ENCODE results near the gene IRX4. TPM values are rescaled to one million over a fixed set of nuclear protein-coding genes. Genes with fewer than 3 reads are reported as not detected.

The IRX4 gene
- total RNA-seq, 1 donor from 2014 or later = 0.92 TPM

DNA sequence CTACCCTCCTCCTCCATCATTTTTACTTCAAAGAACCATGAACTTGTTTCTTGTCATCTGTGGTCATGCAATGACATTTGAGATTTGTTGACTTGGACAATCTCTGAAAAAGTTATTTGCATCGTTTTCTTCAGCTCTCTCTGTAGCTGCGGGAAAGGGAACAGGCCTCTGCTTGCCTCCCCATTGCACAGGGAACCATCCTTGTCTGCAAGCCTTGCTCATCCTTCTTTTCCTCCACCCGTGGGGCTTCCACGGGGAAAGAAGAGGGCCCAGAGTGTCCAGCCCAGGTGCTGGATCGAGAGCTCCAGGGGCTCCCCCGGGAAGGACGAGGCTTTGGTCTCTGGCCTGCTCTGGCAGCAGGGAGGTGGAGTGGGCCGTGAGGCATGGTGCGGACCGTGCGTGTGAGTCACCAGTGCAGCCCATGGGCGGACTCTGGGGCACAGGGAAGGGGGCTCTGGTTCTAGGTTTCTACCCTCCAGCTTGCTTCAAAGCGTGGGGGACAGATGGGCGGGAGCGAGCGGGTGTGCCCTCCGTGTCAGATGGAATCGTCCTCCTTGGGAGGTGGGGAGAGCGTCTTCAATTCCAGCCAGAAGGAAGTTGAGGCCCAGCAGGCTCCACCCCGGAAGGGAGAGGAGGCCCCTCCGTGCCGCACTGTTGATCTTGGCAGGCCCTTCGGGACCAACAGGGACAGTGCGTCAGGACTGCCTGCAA lies 6.0 kb upstream of the IRX4 start:
- Histone ChIP-seq H3K4me3 (ENCODE audit: low read depth, low read length) (no peak overlapping the region), H3K36me3 (ENCODE audit: control insufficient read depth, insufficient read depth, low read length) (no peaks in the 10 kb centered on the region), H3K27me3 (ENCODE audit: control insufficient read depth, insufficient read depth, low read length) (peaks cover 67% of the 10 kb centered on the region)
- DNase-seq (ENCODE audit: low read depth) = no peak
- TF ChIP-seq, protein P1, sequence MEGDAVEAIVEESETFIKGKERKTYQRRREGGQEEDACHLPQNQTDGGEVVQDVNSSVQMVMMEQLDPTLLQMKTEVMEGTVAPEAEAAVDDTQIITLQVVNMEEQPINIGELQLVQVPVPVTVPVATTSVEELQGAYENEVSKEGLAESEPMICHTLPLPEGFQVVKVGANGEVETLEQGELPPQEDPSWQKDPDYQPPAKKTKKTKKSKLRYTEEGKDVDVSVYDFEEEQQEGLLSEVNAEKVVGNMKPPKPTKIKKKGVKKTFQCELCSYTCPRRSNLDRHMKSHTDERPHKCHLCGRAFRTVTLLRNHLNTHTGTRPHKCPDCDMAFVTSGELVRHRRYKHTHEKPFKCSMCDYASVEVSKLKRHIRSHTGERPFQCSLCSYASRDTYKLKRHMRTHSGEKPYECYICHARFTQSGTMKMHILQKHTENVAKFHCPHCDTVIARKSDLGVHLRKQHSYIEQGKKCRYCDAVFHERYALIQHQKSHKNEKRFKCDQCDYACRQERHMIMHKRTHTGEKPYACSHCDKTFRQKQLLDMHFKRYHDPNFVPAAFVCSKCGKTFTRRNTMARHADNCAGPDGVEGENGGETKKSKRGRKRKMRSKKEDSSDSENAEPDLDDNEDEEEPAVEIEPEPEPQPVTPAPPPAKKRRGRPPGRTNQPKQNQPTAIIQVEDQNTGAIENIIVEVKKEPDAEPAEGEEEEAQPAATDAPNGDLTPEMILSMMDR (IDR thresholded peaks at IDR 0.05; ENCODE audit: insufficient read depth, low read length, poor library complexity, severe bottlenecking) = no peak

DNA sequence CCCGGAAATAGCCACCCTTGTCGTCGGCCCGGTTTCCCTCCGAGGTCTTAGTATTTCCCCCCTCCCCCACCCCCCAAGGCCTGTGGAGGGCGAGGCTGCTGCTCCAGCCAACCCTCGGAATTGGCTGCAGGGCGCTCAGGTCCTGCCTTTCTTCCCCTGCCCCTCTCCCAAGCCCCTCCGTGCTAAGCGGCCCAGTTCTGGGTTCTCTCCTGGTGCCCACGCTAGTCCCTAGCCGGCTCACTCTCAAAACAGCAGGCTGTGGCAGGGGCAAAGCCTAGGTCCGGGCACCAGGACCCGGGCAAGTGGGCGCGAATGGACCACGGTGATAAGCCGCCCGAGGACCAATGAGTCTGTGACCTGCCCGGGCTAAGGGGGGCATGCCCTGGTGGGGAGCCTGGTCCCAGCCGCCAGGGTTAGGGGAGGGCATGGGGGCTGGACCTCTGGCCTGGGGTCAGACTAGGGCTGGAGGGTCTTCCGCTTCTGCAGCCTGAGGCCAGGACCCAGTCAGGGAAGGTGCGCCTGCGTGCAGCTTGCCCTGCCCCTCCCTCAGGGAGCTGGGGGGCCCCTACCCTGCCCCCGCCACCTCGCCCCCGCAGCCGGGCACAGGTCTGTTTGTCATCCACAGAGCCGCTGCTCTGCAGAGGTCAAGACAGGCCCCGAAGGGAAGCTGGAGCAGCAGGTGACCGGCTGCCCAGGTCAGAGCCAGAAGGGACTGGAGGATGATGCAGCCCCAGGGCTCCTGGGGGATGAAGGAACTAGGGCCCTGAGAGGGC lies 5.0 kb upstream of the IRX4 start:
- H3K27me3 ChIP-seq (ENCODE audit: control insufficient read depth, insufficient read depth, low read length) = peaks cover 74% of the 10 kb centered on the region
- H3K36me3 ChIP-seq (ENCODE audit: control insufficient read depth, insufficient read depth, low read length) = no peaks in the 10 kb centered on the region
- TF ChIP-seq, protein P1 (IDR thresholded peaks at IDR 0.05; ENCODE audit: insufficient read depth, low read length, poor library complexity, severe bottlenecking) = no peak
- DNase-seq (ENCODE audit: low read depth) = no peak
- no peak overlapping the region for H3K4me3 ChIP-seq (ENCODE audit: low read depth, low read length)

GRCh38 chr5:1886846-1887587 lies 4.3 kb upstream of the IRX4 start:
- Histone ChIP-seq H3K4me3 (ENCODE audit: low read depth, low read length) (no peak overlapping the region), H3K27me3 (ENCODE audit: control insufficient read depth, insufficient read depth, low read length) (peaks cover 81% of the 10 kb centered on the region), H3K36me3 (ENCODE audit: control insufficient read depth, insufficient read depth, low read length) (no peaks in the 10 kb centered on the region)
- TF ChIP-seq, protein P1 (IDR thresholded peaks at IDR 0.05; ENCODE audit: insufficient read depth, low read length, poor library complexity, severe bottlenecking) = no peak
- DNase-seq (ENCODE audit: low read depth) = no peak

GRCh38 chr5:1885868-1886845 lies 3.4 kb upstream of the IRX4 start:
- H3K27me3 ChIP-seq (ENCODE audit: control insufficient read depth, insufficient read depth, low read length) = peaks cover 88% of the 10 kb centered on the region
- TF ChIP-seq, protein P1 (IDR thresholded peaks at IDR 0.05; ENCODE audit: insufficient read depth, low read length, poor library complexity, severe bottlenecking) = no peak
- DNase-seq (ENCODE audit: low read depth) = no peak
- no peak overlapping the region for H3K4me3 ChIP-seq (ENCODE audit: low read depth, low read length)
- no peaks in the 10 kb centered on the region for H3K36me3 ChIP-seq (ENCODE audit: control insufficient read depth, insufficient read depth, low read length)

GRCh38 chr5:1885404-1885755 lies 2.7 kb upstream of the IRX4 start:
- no peak for DNase-seq (ENCODE audit: low read depth)
- Histone ChIP-seq H3K27me3 (ENCODE audit: control insufficient read depth, insufficient read depth, low read length) (peaks cover 92% of the 10 kb centered on the region), H3K36me3 (ENCODE audit: control insufficient read depth, insufficient read depth, low read length) (no peaks in the 10 kb centered on the region), H3K4me3 (ENCODE audit: low read depth, low read length) (no peak overlapping the region)
- TF ChIP-seq, protein P1 (IDR thresholded peaks at IDR 0.05; ENCODE audit: insufficient read depth, low read length, poor library complexity, severe bottlenecking) = no peak
